K562 (cell line): Measurements from ENCODE around the gene AGO3. TPM values are rescaled to one million over a fixed set of nuclear protein-coding genes. Genes with fewer than 3 reads are reported as not detected.

Source experiments
- ATAC-seq: fragments of 200-7000 bp; cut with Tn5 transposase; 3 replicates; pipeline ENCODE4 v1.9.1; 2020; ENCODE audit warnings: moderate library complexity
- BruUV-seq: library from RNA; stranded (reverse); fragments of 400-500 nt; replicated peaks from 2 replicates; lab custom pipeline; 2021; lab: Mats Ljungman, UMichigan
- CTCF ChIA-PET: fragments of 300-600 bp; formaldehyde crosslinking; extraction: SDS; loops from one replicate; lab custom pipeline; 2021; ENCODE audit warnings: low intra/inter-chr PET ratio; lab: Yijun Ruan, JAX
- POLR2A ChIA-PET: fragments of 300-600, 350-650 bp; sonication (Branson Sonifier 250); formaldehyde crosslinking; extraction: SDS; loops from one replicate; lab custom pipeline; 2021; ENCODE audit warnings: antibody characterized with exemption, inconsistent platforms; lab: Yijun Ruan, JAX
- DNase-seq, 4 experiments: peaks; one replicate each; pipeline versions ENCODE4 v3.0.0 to v3.0.0-alpha.2; 2011 to 2018; ENCODE audit warnings: low spot score in 3 of 4, mixed read lengths in 3 of 4; ENCODE audit errors: extremely low read depth in 1 of 4
- FAIRE-seq: peaks from 2 replicates; lab custom pipeline; 2011; peaks lifted over from hg19 to GRCh38; lab: Jason Lieb, UNC
- H2AFZ ChIP-seq: 2 replicates; pipeline ENCODE4 v1.6.0; 2011; ENCODE audit warnings: low read depth, low read length, control low read depth, inconsistent platforms
- H3K27ac ChIP-seq: fragments of 200-600 bp; 3 replicates; pipeline ENCODE4 v1.8.0; 2011; ENCODE audit warnings: low read depth, mild to moderate bottlenecking, control low read depth, inconsistent platforms, low read length, moderate library complexity, mixed read lengths; ENCODE audit errors: extremely low read depth
- H3K27me3 ChIP-seq, 2 experiments: fragments of 300-600 bp in 1 of 2; 2 replicates in 1 of 2; 3 replicates in 1 of 2; pipeline versions ENCODE4 v1.6.0 to v1.8.0; 2011; ENCODE audit warnings: inconsistent platforms in 2 of 2, low read length in 2 of 2, mild to moderate bottlenecking in 1 of 2, mixed read lengths in 1 of 2, moderate library complexity in 1 of 2; ENCODE audit not compliant: control insufficient read depth in 2 of 2, insufficient read depth in 2 of 2
- H3K36me3 ChIP-seq: fragments of 300-600 bp; 3 replicates; pipeline ENCODE4 v1.8.0; 2011; ENCODE audit warnings: mild to moderate bottlenecking, low read length, inconsistent platforms; ENCODE audit not compliant: control insufficient read depth, insufficient read depth
- H3K4me1 ChIP-seq, 2 experiments: fragments of 200-600 bp in 1 of 2; replicated peaks in 1 of 2; 2 replicates in 1 of 2; 3 replicates in 1 of 2; pipeline versions ENCODE4 v1.5.1 to v1.8.0; 2011; ENCODE audit warnings: inconsistent platforms in 2 of 2, low read length in 2 of 2, mild to moderate bottlenecking in 1 of 2, mixed read lengths in 1 of 2, moderate library complexity in 1 of 2; ENCODE audit not compliant: control insufficient read depth in 2 of 2, insufficient read depth in 2 of 2
- H3K4me2 ChIP-seq: 2 replicates; pipeline ENCODE4 v1.6.1; 2011; ENCODE audit warnings: low read length, control low read depth, inconsistent platforms, mixed read lengths; ENCODE audit not compliant: insufficient read depth
- H3K4me3 ChIP-seq: fragments of 200-600 bp; sonication (generic), shearing (Covaris generic); 2 replicates; pipeline ENCODE4 v1.5.1; 2016; ENCODE audit warnings: control low read depth, inconsistent platforms
- H3K79me2 ChIP-seq: fragments of 200-600 bp; 3 replicates; pipeline ENCODE4 v1.8.0; 2011; ENCODE audit warnings: low read length, inconsistent platforms; ENCODE audit not compliant: control insufficient read depth, insufficient read depth
- H3K9ac ChIP-seq, 2 experiments: 2 replicates each; pipeline versions ENCODE4 v1.6.0 to v1.6.1; 2011; ENCODE audit warnings: low read depth in 2 of 2, low read length in 2 of 2, control low read depth in 1 of 2, inconsistent platforms in 1 of 2, mild to moderate bottlenecking in 1 of 2, mixed read lengths in 1 of 2; ENCODE audit not compliant: insufficient read depth in 1 of 2
- H3K9me1 ChIP-seq: one replicate; pipeline ENCODE4 v1.6.0; 2011; ENCODE audit warnings: inconsistent platforms, mild to moderate bottlenecking, low read length, moderate library complexity; ENCODE audit not compliant: control insufficient read depth, insufficient read depth
- H3K9me3 ChIP-seq: replicated peaks from 2 replicates; pipeline ENCODE4 v1.5.1; 2011; ENCODE audit warnings: low read depth, low read length, inconsistent platforms; ENCODE audit not compliant: control insufficient read depth, insufficient read depth
- H4K20me1 ChIP-seq: replicated peaks from 2 replicates; pipeline ENCODE4 v1.6.1; 2011; ENCODE audit warnings: low read length, inconsistent platforms, mixed read lengths; ENCODE audit not compliant: control insufficient read depth, insufficient read depth
- CBX2 ChIP-seq: fragments of 200-600 bp; sonication (generic); IDR thresholded peaks from one replicate; pipeline ENCODE4 v1.6.1; 2012; ENCODE audit warnings: mild to moderate bottlenecking, low read length, inconsistent platforms; ENCODE audit not compliant: insufficient read depth, poor library complexity, severe bottlenecking
- FIP1L1 ChIP-seq: fragments of 200-400 bp; formaldehyde crosslinking; IDR thresholded peaks from 2 replicates; pipeline ENCODE4 v1.6.1; 2018; ENCODE audit warnings: mild to moderate bottlenecking, low read depth, low read length; ENCODE audit not compliant: poor library complexity, severe bottlenecking
- RBM34 ChIP-seq: fragments of 200-400 bp; formaldehyde crosslinking; IDR thresholded peaks from 2 replicates; pipeline ENCODE4 v1.6.1; 2018; ENCODE audit warnings: low read length, borderline replicate concordance; ENCODE audit not compliant: insufficient read depth
- STAT5A ChIP-seq: IDR thresholded peaks from 2 replicates; pipeline ENCODE4 v1.6.1; 2012; ENCODE audit warnings: low read length, inconsistent platforms, borderline replicate concordance
- ZNF707 ChIP-seq: fragments of 250-450 bp; sonication (Bioruptor Pico); conservative IDR thresholded peaks from 2 replicates; pipeline ENCODE4 v1.8.0; 2022; ENCODE audit warnings: inconsistent platforms, mild to moderate bottlenecking, moderate library complexity
- WGBS: fragments of 100-300 bp; shearing (Covaris generic); methylation state at CpG from one replicate; pipeline ENCODE4 v1.1.6; 2016; ENCODE audit warnings: low coverage, mixed read lengths; ENCODE audit not compliant: insufficient coverage; ENCODE audit errors: missing lambda C conversion rate; 5-methylcytosine and 5-hydroxymethylcytosine counted together
- in situ Hi-C: fragments of 300-500 bp; cut with MboI; formaldehyde crosslinking; loops from 4 replicates; pipeline ENCODE4 v1.15.0; 2018; ENCODE audit warnings: inconsistent platforms, mixed read lengths
- intact Hi-C: fragments of 100-400 bp; cut with micrococcal nuclease; formaldehyde crosslinking; loops from 2 replicates; pipeline ENCODE4 v1.14.2; 2022
- polyA plus RNA-seq, 8 experiments: library from polyadenylated mRNA; depleted of rRNA in 4 of 8; stranded (reverse) in 5 of 8; unstranded in 3 of 8; fragments of >200 nt; fragmentation: Nextera tagmentation in 2 of 8; fragmentation: Illumina TruSeq in 1 of 8; extraction: Ambion mirVana in 2 of 8; extraction: Trizol in 1 of 8; gene quantifications; 2 replicates each; pipeline versions ENCODE4 v1.2.1 to v1.2.3, GENCODE V29; 2011 to 2014; ENCODE audit warnings: inconsistent platforms in 1 of 8, missing spikeins in 1 of 8
- total RNA-seq, 7 experiments: library from RNA; depleted of rRNA in 6 of 7; stranded (reverse); fragments of >200 nt in 6 of 7; fragmentation: Illumina TruSeq in 2 of 7; extraction: Trizol in 2 of 7; gene quantifications; 2 replicates each; pipeline versions ENCODE4 v1.2.1 to v1.2.3, GENCODE V29; 2011 to 2021; ENCODE audit warnings: low replicate concordance in 1 of 7
- TF ChIP-seq, protein P1 (sequence below): sonication (generic); formaldehyde crosslinking; IDR thresholded peaks from 2 replicates; pipeline ENCODE4 v1.8.1; 2023; ENCODE audit warnings: mild to moderate bottlenecking, missing genetic modification reagents

AGO3 gene
- total and polyA plus RNA-seq, 9 of the 15 experiments (the other 6 are each of a cell fraction or from before 2014, with no cell fraction given) = 4.5 to 41.5 (median 22.7) TPM

DNA sequence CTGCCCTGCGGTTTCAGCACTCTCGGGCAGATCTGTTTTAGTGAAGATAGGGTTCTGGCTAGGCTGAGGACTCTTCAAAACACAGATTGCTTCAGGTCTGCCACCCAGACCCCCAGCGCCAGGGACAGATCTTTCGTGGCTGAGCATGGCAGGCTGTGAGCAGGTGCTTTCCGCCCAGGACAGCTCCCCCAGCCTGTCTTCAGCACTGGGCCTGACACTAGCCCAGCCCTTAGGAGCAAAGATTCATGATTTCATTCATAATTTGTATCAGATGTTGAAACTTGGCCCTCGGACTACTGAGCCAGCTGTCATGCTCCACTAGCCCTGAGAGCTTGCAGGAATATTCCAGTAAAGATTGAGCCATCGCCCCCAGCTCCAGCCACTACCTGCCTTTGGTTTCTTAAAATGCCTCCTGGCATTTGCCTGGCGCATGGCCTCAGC lies 163.7 kb downstream of the AGO3 start (continued):
- no peak for TF ChIP-seq FIP1L1
- TF ChIP-seq, all 486 proteins: peak for 0

DNA sequence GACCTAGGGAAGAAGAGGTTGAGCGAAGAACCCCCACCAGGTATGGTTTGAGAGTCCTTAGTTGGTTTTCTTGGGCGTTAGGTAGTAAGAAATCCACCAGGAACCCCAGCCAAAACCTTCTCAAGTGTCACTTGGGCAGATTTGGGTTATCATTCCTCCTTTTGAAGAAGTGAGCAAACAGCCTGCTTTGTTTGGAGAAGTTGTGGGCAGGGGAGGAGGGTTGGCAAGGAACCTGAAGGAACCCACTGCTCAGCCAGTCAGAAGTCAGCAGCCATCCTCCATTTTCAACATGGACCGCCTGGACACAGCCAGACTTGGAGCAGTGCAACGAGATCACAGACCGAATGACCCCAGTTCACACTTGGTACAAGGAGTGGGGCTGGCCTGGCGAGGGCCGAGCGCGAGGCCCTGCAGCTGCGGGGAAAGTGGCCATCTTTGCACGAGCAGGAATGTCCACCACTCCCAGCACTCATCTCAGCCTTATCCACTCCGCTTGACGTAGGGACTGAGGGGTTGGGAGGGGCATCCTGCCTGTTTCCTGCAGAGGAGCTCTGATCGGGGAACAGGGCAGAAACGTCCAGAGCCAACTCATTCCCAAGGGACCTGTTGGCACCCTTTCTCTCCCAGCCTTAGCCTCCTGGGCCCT lies 165.0 kb downstream of the AGO3 start:
- intact Hi-C loops = no loop called here
- CTCF ChIA-PET = interaction anchor here (2.0 kb wide), 1 partner anchor 92 kb away, joined by 5 read pairs; no protein-coding TSS in a partner anchor
- no TSS peak for BruUV-seq

More for the DNA sequence above, 165.0 kb downstream of the AGO3 start:
- ATAC-seq (no peak), FAIRE-seq (peak; percentile 29), DNase-seq (no peak)
- in situ Hi-C loops = no loop called here
- no peak overlapping the region for H3K27ac ChIP-seq
- H4K20me1 ChIP-seq = no peaks in the 10 kb centered on the region
- peak overlapping the region in 1 of 2 experiments; percentile 10; a peak in 1 of 4 replicates for H3K9ac ChIP-seq
- no peak overlapping the region for H3K4me2 ChIP-seq
- no peak overlapping the region for H3K4me3 ChIP-seq
- peaks cover 5% of the 10 kb centered on the region for H3K9me1 ChIP-seq
- WGBS = 77% methylated on average over 15 of the region's 15 CpGs
- POLR2A ChIA-PET = interaction anchor here (0.7 to 1.6 kb wide), 12 partner anchors 9 to 606 kb away, joined by 3 to 6 read pairs (median 4); no protein-coding TSS in a partner anchor
- H3K4me1 ChIP-seq = peaks cover 0 to 36% of the 10 kb centered on the region in 2 experiments; a peak in 3 of 5 replicates
- H3K9me3 ChIP-seq = no peaks in the 10 kb centered on the region
- no peak overlapping the region for H2AFZ ChIP-seq
- peaks cover 53% of the 10 kb centered on the region; the same call in 2 of the 3 replicates for H3K36me3 ChIP-seq
- TF ChIP-seq, protein P1, sequence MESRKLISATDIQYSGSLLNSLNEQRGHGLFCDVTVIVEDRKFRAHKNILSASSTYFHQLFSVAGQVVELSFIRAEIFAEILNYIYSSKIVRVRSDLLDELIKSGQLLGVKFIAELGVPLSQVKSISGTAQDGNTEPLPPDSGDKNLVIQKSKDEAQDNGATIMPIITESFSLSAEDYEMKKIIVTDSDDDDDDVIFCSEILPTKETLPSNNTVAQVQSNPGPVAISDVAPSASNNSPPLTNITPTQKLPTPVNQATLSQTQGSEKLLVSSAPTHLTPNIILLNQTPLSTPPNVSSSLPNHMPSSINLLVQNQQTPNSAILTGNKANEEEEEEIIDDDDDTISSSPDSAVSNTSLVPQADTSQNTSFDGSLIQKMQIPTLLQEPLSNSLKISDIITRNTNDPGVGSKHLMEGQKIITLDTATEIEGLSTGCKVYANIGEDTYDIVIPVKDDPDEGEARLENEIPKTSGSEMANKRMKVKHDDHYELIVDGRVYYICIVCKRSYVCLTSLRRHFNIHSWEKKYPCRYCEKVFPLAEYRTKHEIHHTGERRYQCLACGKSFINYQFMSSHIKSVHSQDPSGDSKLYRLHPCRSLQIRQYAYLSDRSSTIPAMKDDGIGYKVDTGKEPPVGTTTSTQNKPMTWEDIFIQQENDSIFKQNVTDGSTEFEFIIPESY (CRISPR knock-in tag) = peak; percentile 41; the same call in 1 of the 2 replicates
- TF ChIP-seq RBM34 (no peak), CBX2 (no peak), ZNF707 (CRISPR knock-in tag) (peak; percentile 71), STAT5A (no peak)
- H3K27me3 ChIP-seq = no peaks in the 10 kb centered on the region
- peaks cover 3% of the 10 kb centered on the region; the same call in 2 of the 3 replicates for H3K79me2 ChIP-seq
